ENCODE results near the gene CST6. TPM values are rescaled to one million over a fixed set of nuclear protein-coding genes. Genes with fewer than 3 reads are reported as not detected.

The CST6 gene
- total RNA-seq, 8 experiments from 2014 or later = 0.46 to 0.81 TPM; not detected in 6

DNA sequence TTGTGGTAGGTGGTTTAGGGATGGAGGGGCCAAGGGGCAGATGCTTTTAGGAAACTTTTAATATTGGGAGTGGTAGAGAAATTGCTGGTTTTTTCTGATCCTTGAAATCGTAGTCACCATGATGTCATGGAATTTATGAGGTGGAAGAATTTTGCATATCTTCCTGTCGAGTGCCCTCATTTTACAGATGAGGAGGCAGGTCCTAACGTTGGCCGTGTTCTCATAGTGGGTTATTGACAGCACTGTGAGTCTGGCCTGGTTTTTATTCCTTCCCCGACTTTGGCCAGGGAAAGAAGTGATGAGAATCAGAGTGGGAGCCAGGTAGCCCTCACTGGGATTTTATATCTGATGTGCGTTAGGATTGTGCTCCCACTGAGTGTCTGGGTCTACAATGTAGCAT is 49.5 kb downstream of the CST6 start:
- in situ Hi-C loops (cut with MboI; ENCODE audit: low pct_unique_long_range_greater_than_20kb in 2 of 9, low sequenced_read_pairs in 9 of 9, unreplicated experiment in 9 of 9) = no loop called here

DNA sequence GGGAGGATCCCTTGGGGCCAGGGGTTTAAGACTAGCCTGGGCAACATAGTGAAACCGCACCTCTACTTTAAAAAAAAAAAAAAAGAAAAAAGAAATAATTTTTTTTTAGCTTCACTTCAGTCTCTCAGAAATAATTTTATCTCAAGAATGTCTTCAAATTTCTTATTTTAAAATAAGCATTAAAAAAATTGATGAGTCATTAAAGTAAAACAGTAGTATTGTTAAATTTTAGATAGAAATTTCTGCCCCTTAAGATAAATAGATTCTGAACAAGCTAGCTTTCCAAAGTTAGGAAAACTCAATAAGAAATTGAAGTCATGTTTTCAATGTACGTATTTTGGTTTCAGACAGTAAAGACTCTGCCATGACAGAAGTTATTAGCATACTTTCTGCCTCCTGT is 50.6 kb downstream of the CST6 start:
- no peak overlapping the region for H3K4me3 ChIP-seq
- no peaks in the 10 kb centered on the region for H3K4me1 ChIP-seq (replicated peaks in 1 of 2)
- ATAC-seq (replicated peaks in 6 of 8) = no peak
- WGBS, 10 experiments = 86 to 100% (median 100%) methylated on average over 1 to 2 of the region's 2 CpGs
- in situ Hi-C loops (cut with MboI; ENCODE audit: low pct_unique_long_range_greater_than_20kb in 2 of 9, low sequenced_read_pairs in 9 of 9, unreplicated experiment in 9 of 9) = no loop called here
- no peak overlapping the region for H3K27ac ChIP-seq

More for the DNA sequence above, 49.5 kb downstream of the CST6 start:
- no peak overlapping the region for H3K27ac ChIP-seq
- no peak overlapping the region for H3K4me3 ChIP-seq
- 59 to 100% (median 100%) methylated on average over 1 to 3 of the region's 6 CpGs for WGBS, 10 experiments
- ATAC-seq (replicated peaks in 6 of 8) = no peak
- no peaks in the 10 kb centered on the region for H3K4me1 ChIP-seq (replicated peaks in 1 of 2)

Other genes starting within 250 kb of the CST6 start
- gene AP5B1, start 231.0 kb upstream of the CST6 start, total RNA-seq = 10 to 100 TPM in 1 of 8 experiments, 1 to 10 TPM in 7; 2.7 to 12.9 (median 4.8) TPM
- gene OVOL1, start 224.9 kb upstream of the CST6 start, total RNA-seq = under 1 TPM in 5 of 8 experiments, not detected in 3; 0.05 to 0.85 (median 0.21) TPM
- 1 to 10 TPM; 1.5 to 6.7 (median 4.2) TPM for gene SNX32, start 178.0 kb upstream of the CST6 start, total RNA-seq
- gene CFL1, start 153.8 kb upstream of the CST6 start, total RNA-seq = 1,000 to 10,000 TPM in 1 of 8 experiments, 100 to 1,000 TPM in 7; 482 to 1,056 (median 733) TPM
- gene MUS81, start 151.6 kb upstream of the CST6 start, total RNA-seq = 10 to 100 TPM; 27.4 to 47.3 (median 42.1) TPM
- gene EFEMP2, start 139.2 kb upstream of the CST6 start, total RNA-seq = 100 to 1,000 TPM in 1 of 8 experiments, 10 to 100 TPM in 3, 1 to 10 TPM in 4; 6.9 to 100 (median 10.4) TPM
- gene CTSW, start 132.2 kb upstream of the CST6 start, total RNA-seq = 1 to 10 TPM in 1 of 8 experiments, under 1 TPM in 5, not detected in 2; 0.21 to 1.7 (median 0.56) TPM
- gene FIBP, start 123.5 kb upstream of the CST6 start, total RNA-seq = 10 to 100 TPM; 63.4 to 99.1 (median 84.6) TPM
- 10 to 100 TPM in 2 of 8 experiments, 1 to 10 TPM in 6; 3.0 to 16.0 (median 6.3) TPM for gene CCDC85B, start 121.3 kb upstream of the CST6 start, total RNA-seq
- gene FOSL1, start 111.6 kb upstream of the CST6 start, total RNA-seq = 1 to 10 TPM in 4 of 8 experiments, under 1 TPM in 4; 0.33 to 8.8 (median 1.0) TPM
- 10 to 100 TPM; 10.5 to 24.5 (median 21.5) TPM for gene C11orf68, start 92.9 kb upstream of the CST6 start, total RNA-seq
- 100 to 1,000 TPM in 6 of 8 experiments, 10 to 100 TPM in 2; 81.0 to 228 (median 135) TPM for gene DRAP1, start 92.6 kb upstream of the CST6 start, total RNA-seq
- 1 to 10 TPM in 1 of 8 experiments, under 1 TPM in 5, not detected in 2; 0.16 to 1.1 (median 0.57) TPM for gene TSGA10IP, start 66.5 kb upstream of the CST6 start, total RNA-seq
- 10 to 100 TPM; 26.6 to 65.4 (median 45.5) TPM for gene SART1, start 50.3 kb upstream of the CST6 start, total RNA-seq
- gene EIF1AD, start 9.9 kb upstream of the CST6 start, total RNA-seq = 10 to 100 TPM; 28.6 to 36.9 (median 32.0) TPM
- 100 to 1,000 TPM in 2 of 8 experiments, 10 to 100 TPM in 6; 47.3 to 130 (median 74.7) TPM for gene BANF1, start 9.5 kb upstream of the CST6 start, total RNA-seq
- 1 to 10 TPM in 1 of 8 experiments, under 1 TPM in 4, not detected in 3; 0.21 to 3.1 (median 0.35) TPM for gene CATSPER1, start 14.5 kb downstream of the CST6 start, total RNA-seq
- 1 to 10 TPM in 5 of 8 experiments, under 1 TPM in 2, not detected in 1; 0.15 to 8.4 (median 4.7) TPM for gene GAL3ST3, start 37.2 kb downstream of the CST6 start, total RNA-seq
- gene SF3B2, start 40.4 kb downstream of the CST6 start, total RNA-seq = 100 to 1,000 TPM; 127 to 205 (median 176) TPM
- 10 to 100 TPM; 10.6 to 38.2 (median 21.7) TPM for gene PACS1, start 58.3 kb downstream of the CST6 start, total RNA-seq
- 10 to 100 TPM in 7 of 8 experiments, 1 to 10 TPM in 1; 8.2 to 44.2 (median 28.3) TPM for gene KLC2, start 245.7 kb downstream of the CST6 start, total RNA-seq